SK-N-SH (cell line): Measurements from ENCODE around the gene SESN1. TPM values are rescaled to one million over a fixed set of nuclear protein-coding genes. Genes with fewer than 3 reads are reported as not detected.

Experiments used
- CTCF ChIA-PET: fragments of 300-600, 350-600 bp; formaldehyde crosslinking; extraction: SDS; loops from one replicate; lab custom pipeline; 2021; lab: Yijun Ruan, JAX
- POLR2A ChIA-PET: fragments of 350-600 bp; sonication (Branson Sonifier 250); formaldehyde crosslinking; extraction: SDS; loops from one replicate; lab custom pipeline; 2020; ENCODE audit warnings: antibody characterized with exemption, inconsistent platforms; lab: Yijun Ruan, JAX
- DNase-seq: peaks from one replicate; pipeline ENCODE4 v3.0.0; 2012
- H2AFZ ChIP-seq: fragments of 200-600 bp; sonication (generic); 2 replicates; pipeline ENCODE4 v1.8.1; 2016; ENCODE audit warnings: antibody characterized with exemption, mild to moderate bottlenecking, low read depth
- H3F3A ChIP-seq: fragments of 200-600 bp; sonication (generic); replicated peaks from 2 replicates; pipeline ENCODE3; 2016; ENCODE audit warnings: antibody characterized with exemption, mild to moderate bottlenecking; ENCODE audit not compliant: insufficient read depth
- H3K27ac ChIP-seq, 2 experiments: fragments of 200-500 bp in 1 of 2; fragments of 200-600 bp in 1 of 2; sonication (Bioruptor generic) in 1 of 2; sonication (generic), shearing (Covaris generic) in 1 of 2; 2 replicates each; pipeline versions ENCODE4 v1.5.1 to v1.6.1; 2014 to 2016; ENCODE audit warnings: low read depth in 2 of 2, inconsistent platforms in 1 of 2, low read length in 1 of 2, mild to moderate bottlenecking in 1 of 2, mixed read lengths in 1 of 2
- H3K27me3 ChIP-seq: fragments of 200-600 bp; sonication (generic), shearing (Covaris generic); 2 replicates; pipeline ENCODE4 v1.6.1; 2016; ENCODE audit warnings: mixed run types; ENCODE audit not compliant: insufficient read depth
- H3K36me3 ChIP-seq, 2 experiments: fragments of 200-500 bp in 1 of 2; fragments of 200-600 bp in 1 of 2; sonication (Bioruptor generic) in 1 of 2; sonication (generic) in 1 of 2; replicated peaks in 1 of 2; 2 replicates each; pipeline versions ENCODE3 to v1.5.1; 2014 to 2016; ENCODE audit warnings: low read length in 1 of 2, mild to moderate bottlenecking in 1 of 2; ENCODE audit not compliant: insufficient read depth in 2 of 2, control insufficient read depth in 1 of 2
- H3K4me1 ChIP-seq, 2 experiments: fragments of 200-500 bp in 1 of 2; fragments of 200-600 bp in 1 of 2; sonication (Bioruptor generic) in 1 of 2; sonication (generic), shearing (Covaris generic) in 1 of 2; 2 replicates each; pipeline versions ENCODE4 v1.5.1 to v1.6.1; 2014 to 2016; ENCODE audit warnings: low read depth in 1 of 2, low read length in 1 of 2, mixed run types in 1 of 2; ENCODE audit not compliant: insufficient read depth in 2 of 2, control insufficient read depth in 1 of 2
- H3K4me2 ChIP-seq: fragments of 200-600 bp; sonication (generic), shearing (Covaris generic); 2 replicates; pipeline ENCODE4 v1.6.1; 2017; ENCODE audit warnings: mixed run types
- H3K4me3 ChIP-seq, 2 experiments: fragments of 200-500 bp in 1 of 2; fragments of 200-600 bp in 1 of 2; sonication (Bioruptor generic) in 1 of 2; sonication (generic), shearing (Covaris generic) in 1 of 2; 2 replicates each; pipeline versions ENCODE4 v1.5.1 to v1.8.1; 2014 to 2016; ENCODE audit warnings: low read depth in 2 of 2, inconsistent platforms in 1 of 2, low read length in 1 of 2, mild to moderate bottlenecking in 1 of 2, mixed read lengths in 1 of 2, moderate library complexity in 1 of 2
- H3K79me2 ChIP-seq: fragments of 200-600 bp; sonication (generic); 2 replicates; pipeline ENCODE4 v1.8.1; 2017; ENCODE audit warnings: mild to moderate bottlenecking; ENCODE audit not compliant: insufficient read depth
- H3K9ac ChIP-seq: fragments of 200-600 bp; sonication (generic); 2 replicates; pipeline ENCODE4 v1.6.1; 2017; ENCODE audit warnings: mixed run types
- H3K9me2 ChIP-seq: fragments of 200-600 bp; sonication (generic); 2 replicates; pipeline ENCODE4 v1.6.1; 2017; ENCODE audit warnings: mixed run types
- H3K9me3 ChIP-seq: fragments of 200-600 bp; sonication (generic); 2 replicates; pipeline ENCODE4 v1.6.1; 2017; ENCODE audit warnings: mixed run types, mild to moderate bottlenecking, moderate library complexity
- H4K20me1 ChIP-seq: fragments of 200-600 bp; sonication (generic); 2 replicates; pipeline ENCODE4 v1.6.1; 2017; ENCODE audit warnings: mild to moderate bottlenecking, mixed run types; ENCODE audit not compliant: insufficient read depth
- CHD2 ChIP-seq: fragments of 150-350 bp; IDR thresholded peaks from 2 replicates; pipeline ENCODE4 v1.6.1; 2018; ENCODE audit warnings: low read length; ENCODE audit not compliant: partially characterized antibody
- CTCF ChIP-seq: fragments of 200-600 bp; sonication (generic); IDR thresholded peaks from 2 replicates; pipeline ENCODE4 v1.6.1; 2017; ENCODE audit warnings: antibody characterized with exemption, mild to moderate bottlenecking, moderate library complexity
- IRF3 ChIP-seq: fragments of 150-350 bp; IDR thresholded peaks from 2 replicates; pipeline ENCODE4 v1.6.1; 2016; ENCODE audit warnings: mild to moderate bottlenecking, low read depth, low read length
- JUND ChIP-seq: IDR thresholded peaks from 2 replicates; pipeline ENCODE4 v1.4.0; 2012
- PBX3 ChIP-seq: IDR thresholded peaks from 2 replicates; pipeline ENCODE4; 2012
- POLR2AphosphoS5 ChIP-seq: IDR thresholded peaks from 2 replicates; pipeline ENCODE4 v1.6.1; 2012; ENCODE audit warnings: low read depth, low read length
- RCOR1 ChIP-seq: fragments of 150-350 bp; IDR thresholded peaks from 2 replicates; pipeline ENCODE4 v1.6.1; 2017; ENCODE audit warnings: antibody characterized with exemption, low read length
- REST ChIP-seq: IDR thresholded peaks from 2 replicates; pipeline ENCODE4 v1.6.1; 2012; ENCODE audit warnings: mild to moderate bottlenecking, low read depth, low read length, moderate library complexity
- RXRA ChIP-seq: IDR thresholded peaks from 2 replicates; pipeline ENCODE4 v1.4.0; 2012; ENCODE audit warnings: low read depth, mild to moderate bottlenecking, borderline replicate concordance
- SIN3A ChIP-seq: IDR thresholded peaks from 2 replicates; pipeline ENCODE4 v1.6.1; 2012; ENCODE audit warnings: low read depth, mild to moderate bottlenecking, low read length, moderate library complexity, borderline replicate concordance
- USF1 ChIP-seq: IDR thresholded peaks from 2 replicates; pipeline ENCODE4 v1.4.0; 2012; ENCODE audit warnings: low read depth, borderline replicate concordance
- ZBTB33 ChIP-seq: IDR thresholded peaks from 2 replicates; pipeline ENCODE4 v1.4.0; 2012; ENCODE audit warnings: low read depth, borderline replicate concordance
- WGBS: methylation state at CpG from one replicate; pipeline ENCODE4 v1.1.6; 2017; ENCODE audit warnings: low lambda C conversion rate; 5-methylcytosine and 5-hydroxymethylcytosine counted together
- polyA plus RNA-seq, 3 experiments: library from polyadenylated mRNA; depleted of rRNA; stranded (reverse); fragments of >200 nt; gene quantifications; 2 replicates each; pipeline ENCODE4 v1.2.3, GENCODE V29; 2012

SESN1 gene
- polyA plus RNA-seq, 1 of the 3 experiments (the other 2 are of a cell fraction): 13.1 TPM

- CTCF ChIA-PET: interaction anchor here (1.2 to 1.3 kb wide), 2 partner anchors 9 to 14 kb away, joined by 3 to 7 read pairs; no protein-coding TSS in a partner anchor
- H3K9me3 ChIP-seq: no peaks in the 10 kb centered on the region
- no peaks in the 10 kb centered on the region for H3K36me3 ChIP-seq
- H2AFZ ChIP-seq: no peak overlapping the region
- TF ChIP-seq POLR2AphosphoS5 (no peak), CTCF (no peak), RXRA (no peak), PBX3 (no peak), RCOR1 (no peak), IRF3 (no peak), SIN3A (no peak), ZBTB33 (no peak), CHD2 (no peak), USF1 (no peak), JUND (no peak), REST (no peak)
- peaks cover 0 to 8% of the 10 kb centered on the region in 2 experiments; a peak in 1 of 4 replicates for H3K4me1 ChIP-seq
- 80% methylated on average over 12 of the region's 14 CpGs for WGBS
- H3K27ac ChIP-seq: no peak overlapping the region
- H3K4me3 ChIP-seq: no peak overlapping the region
- POLR2A ChIA-PET: no interaction called here
- no peak for DNase-seq
- no peaks in the 10 kb centered on the region for H3F3A ChIP-seq
- no peaks in the 10 kb centered on the region for H4K20me1 ChIP-seq
- H3K79me2 ChIP-seq: no peaks in the 10 kb centered on the region
- H3K9me2 ChIP-seq: no peaks in the 10 kb centered on the region
- H3K9ac ChIP-seq: no peak overlapping the region
- H3K4me2 ChIP-seq: no peak overlapping the region
- no peaks in the 10 kb centered on the region for H3K27me3 ChIP-seq
These were observed 126.0 kb downstream of the SESN1 start for GRCh38 chr6:108968325-108969316.
